ENCODE data around the gene LIF. TPM values are rescaled to one million over a fixed set of nuclear protein-coding genes. Genes with fewer than 3 reads are reported as not detected.

LIF gene
- polyA plus RNA-seq, 3 donors: 0.60 to 117 (median 4.5) TPM

DNA sequence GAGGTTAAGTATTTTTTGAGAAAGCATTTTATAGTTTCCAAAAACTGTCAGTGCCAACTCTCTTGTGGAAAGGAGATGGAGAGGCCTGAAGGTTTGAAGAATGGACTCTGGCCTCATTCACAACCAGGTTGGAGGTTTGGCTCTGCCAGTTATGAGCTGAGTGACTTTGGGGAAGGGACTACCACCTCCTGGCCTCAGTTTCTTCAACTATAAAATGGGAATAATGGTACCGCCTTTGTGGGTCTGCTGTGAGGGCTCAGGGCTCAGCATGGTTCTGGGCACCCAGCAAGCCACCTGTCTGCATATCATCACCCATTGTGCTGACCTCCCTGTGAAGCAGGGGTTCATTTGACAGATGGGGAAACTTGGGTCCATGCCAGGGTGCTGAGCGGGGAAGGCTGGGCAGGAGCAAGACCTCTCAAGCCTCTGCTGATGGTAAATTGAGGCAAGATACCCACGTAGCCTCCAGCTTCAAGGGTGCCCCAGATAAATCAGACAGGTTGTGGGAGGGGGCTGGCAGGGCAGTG lies 3.5 kb upstream of the LIF start:
- 84 to 92% (median 92%) methylated on average over 3 of the region's 3 CpGs for WGBS, 3 donors
- H3K27ac ChIP-seq (ENCODE audit: low read depth, low read length): no peak overlapping the region

- WGBS, 3 donors: 62 to 71% (median 63%) methylated on average over 27 of the region's 27 CpGs
- no peak overlapping the region for H3K27ac ChIP-seq (ENCODE audit: low read depth, low read length)
Observed at GRCh38 chr22:30249049-30250038, 2.8 kb upstream of the LIF start.

- 53 to 68% (median 60%) methylated on average over 6 of the region's 6 CpGs for WGBS, 3 donors
- H3K27ac ChIP-seq (ENCODE audit: low read depth, low read length): no peak overlapping the region
Observed at GRCh38 chr22:30248484-30248883, 1.9 kb upstream of the LIF start.

DNA sequence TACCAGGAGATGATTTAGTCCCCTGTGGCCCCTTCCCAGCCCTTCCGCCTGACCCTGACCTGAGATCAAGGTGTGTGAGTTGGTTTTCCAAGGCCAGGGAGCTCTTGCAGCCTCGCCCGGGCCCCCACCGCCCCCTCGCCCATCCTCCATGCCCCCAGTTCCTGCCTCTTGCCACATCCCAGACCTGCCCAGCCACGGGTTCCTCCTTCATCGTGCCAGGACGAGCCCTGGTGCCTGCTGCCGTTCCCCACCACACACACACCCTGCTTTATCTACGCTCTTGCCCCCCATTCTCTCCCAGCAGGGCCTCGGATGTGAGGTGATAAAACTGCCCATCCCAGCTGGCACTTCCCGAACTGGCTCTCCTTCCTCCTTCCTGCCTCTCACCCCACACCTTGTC lies 1.4 kb upstream of the LIF start:
- H3K27ac ChIP-seq (ENCODE audit: low read depth, low read length): no peak overlapping the region

GRCh38 chr22:30247561-30247960 lies 1.0 kb upstream of the LIF start:
- 61 to 77% (median 75%) methylated on average over 11 of the region's 11 CpGs for WGBS, 3 donors
- no peak overlapping the region for H3K27ac ChIP-seq (ENCODE audit: low read depth, low read length)

More for the DNA sequence above, 1.4 kb upstream of the LIF start:
- WGBS, 3 donors: 37 to 63% (median 53%) methylated on average over 11 to 12 of the region's 12 CpGs

DNA sequence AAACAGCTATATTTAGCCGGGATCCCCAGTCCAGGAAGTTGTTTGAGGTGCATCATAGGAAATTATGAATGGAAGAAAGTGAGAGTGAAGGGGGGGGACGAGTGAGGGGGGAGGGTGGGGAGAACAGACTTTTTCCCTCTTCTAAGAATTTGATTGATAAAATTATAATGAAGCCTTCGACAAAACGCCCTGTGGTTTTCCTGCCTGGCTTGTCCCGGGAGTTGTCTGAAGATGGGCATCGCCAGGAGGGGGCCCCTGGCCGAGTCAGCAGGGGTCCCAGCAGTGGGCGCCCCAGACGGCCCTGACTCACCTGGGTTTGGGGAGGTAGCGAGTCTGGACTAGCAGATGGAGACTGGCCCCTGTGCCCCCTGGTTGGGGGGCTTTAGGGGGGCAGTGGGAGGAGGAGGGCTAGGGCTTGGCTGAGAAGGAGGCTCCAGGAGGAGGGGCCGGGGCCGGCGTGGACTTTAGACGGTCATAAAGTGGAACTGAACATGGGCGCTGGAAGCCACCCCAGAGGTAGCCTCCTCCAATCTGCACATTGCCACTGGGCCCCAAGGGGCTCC lies 336 bp upstream of the LIF start:
- no peak overlapping the region for H3K27ac ChIP-seq (ENCODE audit: low read depth, low read length)
- 22 to 28% (median 25%) methylated on average over 15 of the region's 15 CpGs for WGBS, 3 donors

GRCh38 chr22:30245181-30245984 lies 1.2 kb downstream of the LIF start:
- H3K27ac ChIP-seq (ENCODE audit: low read depth, low read length): no peak overlapping the region
- WGBS, 3 donors: 58 to 71% (median 61%) methylated on average over 11 to 15 of the region's 15 CpGs

DNA sequence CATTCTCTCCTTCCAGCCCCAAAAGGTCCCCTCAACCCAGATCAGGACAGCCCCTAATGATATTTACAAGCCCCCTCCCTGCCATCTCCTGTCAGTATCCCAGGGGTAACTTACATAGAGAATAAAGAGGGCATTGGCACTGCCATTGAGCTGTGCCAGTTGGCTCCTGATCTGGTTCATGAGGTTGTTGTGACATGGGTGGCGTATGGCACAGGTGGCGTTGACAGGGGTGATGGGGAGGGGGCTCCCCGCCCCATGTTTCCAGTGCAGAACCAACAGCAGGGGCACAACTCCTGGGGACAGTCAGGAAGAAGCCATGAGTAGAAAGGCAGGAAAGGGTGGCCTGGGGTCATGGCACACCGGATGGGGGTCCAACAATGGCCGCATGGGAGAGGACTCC lies 1.9 kb downstream of the LIF start:
- H3K27ac ChIP-seq (ENCODE audit: low read depth, low read length): no peak overlapping the region
- WGBS, 3 donors: 85 to 95% (median 87%) methylated on average over 5 of the region's 5 CpGs

- no peak overlapping the region for H3K27ac ChIP-seq (ENCODE audit: low read depth, low read length)
- WGBS, 3 donors: 92 to 96% (median 93%) methylated on average over 10 of the region's 10 CpGs
Observed at GRCh38 chr22:30244066-30244465, 2.5 kb downstream of the LIF start.

- H3K27ac ChIP-seq (ENCODE audit: low read depth, low read length): no peak overlapping the region
- 94 to 96% (median 95%) methylated on average over 22 of the region's 22 CpGs for WGBS, 3 donors
Observed at GRCh38 chr22:30243661-30244060, 2.9 kb downstream of the LIF start.

- WGBS, 3 donors: 69 to 80% (median 71%) methylated on average over 14 to 15 of the region's 15 CpGs
- H3K27ac ChIP-seq (ENCODE audit: low read depth, low read length): no peak overlapping the region
Observed at GRCh38 chr22:30241576-30242371, 4.8 kb downstream of the LIF start.

- H3K27ac ChIP-seq (ENCODE audit: low read depth, low read length): no peak overlapping the region
- WGBS, 3 donors: 74 to 81% (median 78%) methylated on average over 24 of the region's 24 CpGs
Observed at GRCh38 chr22:30240541-30241417, 5.8 kb downstream of the LIF start.

GRCh38 chr22:30239488-30240405 lies 6.8 kb downstream of the LIF start:
- no peak overlapping the region for H3K27ac ChIP-seq (ENCODE audit: low read depth, low read length)
- WGBS, 3 donors: 83 to 84% (median 83%) methylated on average over 17 of the region's 17 CpGs

- 69 to 76% (median 69%) methylated on average over 27 of the region's 27 CpGs for WGBS, 3 donors
- no peak overlapping the region for H3K27ac ChIP-seq (ENCODE audit: low read depth, low read length)
Observed at GRCh38 chr22:30238661-30239487, 7.7 kb downstream of the LIF start.

DNA sequence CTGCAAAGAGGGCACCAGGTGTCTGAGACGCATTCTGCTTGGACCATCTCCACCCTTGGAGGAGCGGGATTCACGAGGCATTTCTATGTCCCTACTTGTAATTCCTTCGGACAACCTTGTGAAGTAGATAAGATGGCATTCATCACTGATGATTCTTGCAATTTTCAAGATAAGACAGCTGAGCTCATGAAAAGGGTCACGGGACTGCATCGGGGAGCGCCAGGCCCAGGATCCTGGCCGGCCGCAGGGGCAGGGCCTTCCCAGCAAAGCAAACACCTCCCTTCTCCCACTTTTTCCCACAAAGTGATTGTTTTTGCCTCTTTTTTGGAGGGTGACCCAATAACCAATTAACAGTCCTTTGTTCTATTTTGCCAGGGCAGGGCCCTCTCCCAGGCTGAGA lies 8.4 kb downstream of the LIF start:
- 79 to 96% (median 88%) methylated on average over 9 of the region's 9 CpGs for WGBS, 3 donors
- H3K27ac ChIP-seq (ENCODE audit: low read depth, low read length): no peak overlapping the region
